IMR-90 (cell line): ENCODE data around the gene NPB. TPM values are rescaled to one million over a fixed set of nuclear protein-coding genes. Genes with fewer than 3 reads are reported as not detected.

Source experiments
- ATAC-seq: fragments of 200-7000 bp; cut with Tn5 transposase; 2 replicates; pipeline ENCODE4 v1.9.1; 2020; ENCODE audit warnings: low read depth, mild to moderate bottlenecking, moderate library complexity
- BruUV-seq: library from RNA; stranded (reverse); fragments of 400-500 nt; replicated peaks from 2 replicates; lab custom pipeline; 2021; lab: Mats Ljungman, UMichigan
- CTCF ChIA-PET: fragments of 300-600 bp; formaldehyde crosslinking; extraction: SDS; loops from one replicate; lab custom pipeline; 2021; ENCODE audit warnings: antibody characterized with exemption; lab: Yijun Ruan, JAX
- POLR2A ChIA-PET: fragments of 300-600 bp; sonication (Branson Sonifier 250); formaldehyde crosslinking; loops from one replicate; lab custom pipeline; 2022; ENCODE audit warnings: antibody characterized with exemption; ENCODE audit not compliant: unreplicated experiment; lab: Charles Lee
- DNase-seq: peaks from one replicate; pipeline ENCODE4 v3.0.0; 2013
- H2AFZ ChIP-seq: replicated peaks from 2 replicates; pipeline ENCODE3; 2013; ENCODE audit warnings: low read length, mild to moderate bottlenecking; ENCODE audit not compliant: poor library complexity
- H2AK5ac ChIP-seq: 2 replicates; pipeline ENCODE4 v1.6.1; 2013; ENCODE audit warnings: low read depth, low read length, inconsistent platforms
- H2AK9ac ChIP-seq: replicated peaks from 2 replicates; pipeline ENCODE3; 2013; ENCODE audit warnings: mild to moderate bottlenecking, low read depth, low read length, moderate library complexity; ENCODE audit not compliant: poor library complexity
- H2BK120ac ChIP-seq: 2 replicates; pipeline ENCODE4 v1.6.1; 2013; ENCODE audit warnings: low read depth, low read length, inconsistent platforms
- H2BK15ac ChIP-seq: 3 replicates; pipeline ENCODE4 v1.6.1; 2013; ENCODE audit warnings: low read depth, low read length, inconsistent platforms
- H2BK20ac ChIP-seq: 2 replicates; pipeline ENCODE4 v1.6.1; 2013; ENCODE audit warnings: low read depth, mild to moderate bottlenecking, inconsistent platforms, low read length, moderate library complexity
- H2BK5ac ChIP-seq: 2 replicates; pipeline ENCODE4 v1.6.1; 2013; ENCODE audit warnings: mild to moderate bottlenecking, low read depth, low read length, inconsistent platforms; ENCODE audit not compliant: poor library complexity, severe bottlenecking
- H3K14ac ChIP-seq: replicated peaks from 2 replicates; pipeline ENCODE4 v1.6.1; 2013; ENCODE audit warnings: low read depth, low read length, inconsistent platforms
- H3K18ac ChIP-seq: 2 replicates; pipeline ENCODE4 v1.6.1; 2013; ENCODE audit warnings: low read depth, low read length, control low read depth
- H3K23ac ChIP-seq: 2 replicates; pipeline ENCODE4 v1.6.1; 2013; ENCODE audit warnings: low read depth, low read length, inconsistent platforms
- H3K27ac ChIP-seq: 2 replicates; pipeline ENCODE4 v1.5.1; 2013; ENCODE audit warnings: mild to moderate bottlenecking, control low read depth, low read length; ENCODE audit not compliant: insufficient read depth
- H3K27me3 ChIP-seq: 2 replicates; pipeline ENCODE4 v1.6.1; 2013; ENCODE audit warnings: low read length; ENCODE audit not compliant: control insufficient read depth, insufficient read depth
- H3K36me3 ChIP-seq: 2 replicates; pipeline ENCODE4 v1.6.1; 2013; ENCODE audit warnings: low read length, mixed read lengths; ENCODE audit not compliant: control insufficient read depth, insufficient read depth
- H3K4ac ChIP-seq: 2 replicates; pipeline ENCODE4 v1.6.1; 2013; ENCODE audit warnings: low read depth, low read length, inconsistent platforms
- H3K4me1 ChIP-seq: 2 replicates; pipeline ENCODE4 v1.6.1; 2013; ENCODE audit warnings: low read length, mixed read lengths; ENCODE audit not compliant: control insufficient read depth, insufficient read depth
- H3K4me2 ChIP-seq: 2 replicates; pipeline ENCODE4 v1.6.1; 2013; ENCODE audit warnings: low read depth, mild to moderate bottlenecking, control low read depth, low read length, moderate library complexity
- H3K4me3 ChIP-seq: 2 replicates; pipeline ENCODE4 v1.5.1; 2013; ENCODE audit warnings: low read depth, mild to moderate bottlenecking, control low read depth, low read length, moderate library complexity; ENCODE audit not compliant: insufficient read depth
- H3K56ac ChIP-seq: 2 replicates; pipeline ENCODE4 v1.6.1; 2013; ENCODE audit warnings: low read length, inconsistent platforms; ENCODE audit not compliant: insufficient read depth; ENCODE audit errors: extremely low read depth
- H3K79me1 ChIP-seq, 2 experiments: 2 replicates each; pipeline ENCODE4 v1.6.1; 2013; ENCODE audit warnings: low read length in 2 of 2, inconsistent platforms in 1 of 2, low read depth in 1 of 2
- H3K9ac ChIP-seq: 2 replicates; pipeline ENCODE4 v1.6.1; 2013; ENCODE audit warnings: low read depth, low read length, control low read depth
- H3K9me1 ChIP-seq: 2 replicates; pipeline ENCODE4 v1.6.1; 2013; ENCODE audit warnings: low read length, inconsistent platforms; ENCODE audit not compliant: insufficient read depth
- H3K9me3 ChIP-seq: 2 replicates; pipeline ENCODE4 v1.6.1; 2013; ENCODE audit warnings: low read length; ENCODE audit not compliant: control insufficient read depth, insufficient read depth
- H4K20me1 ChIP-seq: 2 replicates; pipeline ENCODE4 v1.6.1; 2013; ENCODE audit warnings: low read length, inconsistent platforms; ENCODE audit not compliant: insufficient read depth
- H4K5ac ChIP-seq: 2 replicates; pipeline ENCODE4 v1.6.1; 2013; ENCODE audit warnings: mild to moderate bottlenecking, low read depth, low read length, control low read depth
- H4K8ac ChIP-seq, 2 experiments: 2 replicates each; pipeline ENCODE4 v1.6.1; 2013; ENCODE audit warnings: low read depth in 2 of 2, low read length in 2 of 2, control low read depth in 1 of 2, inconsistent platforms in 1 of 2
- H4K91ac ChIP-seq: 2 replicates; pipeline ENCODE4 v1.6.1; 2013; ENCODE audit warnings: low read depth, low read length, inconsistent platforms; ENCODE audit not compliant: insufficient read depth
- BHLHE40 ChIP-seq: fragments of 150-350 bp; IDR thresholded peaks from 2 replicates; pipeline ENCODE4 v1.6.1; 2016; ENCODE audit warnings: mild to moderate bottlenecking, low read depth, low read length
- CEBPB ChIP-seq: IDR thresholded peaks from 2 replicates; pipeline ENCODE4 v1.6.1; 2012; ENCODE audit warnings: low read depth, low read length, improper control_type of control experiment
- CHD1 ChIP-seq: IDR thresholded peaks from 2 replicates; pipeline ENCODE4 v1.6.1; 2012; ENCODE audit warnings: low read depth, low read length, improper control_type of control experiment
- CTCF ChIP-seq: conservative IDR thresholded peaks from 2 replicates; pipeline ENCODE4 v1.5.1; 2012; ENCODE audit warnings: mild to moderate bottlenecking, low read depth, low read length, improper control_type of control experiment
- FOS ChIP-seq: fragments of 150-350 bp; IDR thresholded peaks from 2 replicates; pipeline ENCODE4 v1.6.1; 2016; ENCODE audit warnings: low read depth, low read length
- MAFK ChIP-seq: IDR thresholded peaks from 2 replicates; pipeline ENCODE4 v1.6.1; 2012; ENCODE audit warnings: low read depth, low read length, improper control_type of control experiment
- MAZ ChIP-seq: IDR thresholded peaks from 2 replicates; pipeline ENCODE4 v1.6.1; 2012; ENCODE audit warnings: low read depth, mild to moderate bottlenecking, low read length, improper control_type of control experiment, moderate library complexity, borderline replicate concordance
- MXI1 ChIP-seq: IDR thresholded peaks from 2 replicates; pipeline ENCODE4 v1.6.1; 2012; ENCODE audit warnings: low read depth, mild to moderate bottlenecking, low read length, moderate library complexity, borderline replicate concordance
- NFE2L2 ChIP-seq: fragments of 150-350 bp; IDR thresholded peaks from 2 replicates; pipeline ENCODE4 v1.6.1; 2016; ENCODE audit warnings: low read depth, mild to moderate bottlenecking, low read length
- POLR2A ChIP-seq: IDR thresholded peaks from 2 replicates; pipeline ENCODE4 v1.6.1; 2012; ENCODE audit warnings: mild to moderate bottlenecking, low read depth, low read length
- RAD21 ChIP-seq: IDR thresholded peaks from 2 replicates; pipeline ENCODE4 v1.6.1; 2012; ENCODE audit warnings: low read length, improper control_type of control experiment
- RCOR1 ChIP-seq: IDR thresholded peaks from 2 replicates; pipeline ENCODE4 v1.6.1; 2012; ENCODE audit warnings: mild to moderate bottlenecking, low read length, improper control_type of control experiment; ENCODE audit not compliant: insufficient replicate concordance
- RFX5 ChIP-seq: IDR thresholded peaks from 2 replicates; pipeline ENCODE4 v1.8.0; 2012; ENCODE audit warnings: low read depth, mild to moderate bottlenecking, low read length, moderate library complexity
- SMC3 ChIP-seq: fragments of 150-350 bp; IDR thresholded peaks from 2 replicates; pipeline ENCODE4 v1.6.1; 2016; ENCODE audit warnings: low read depth, mild to moderate bottlenecking, antibody characterized with exemption, low read length, moderate library complexity
- WGBS, 2 experiments: methylation state at CpG; one replicate each; pipeline versions ENCODE4 v1.1.5 to v1.1.7; 2013; ENCODE audit warnings: missing lambda C conversion rate in 2 of 2; ENCODE audit not compliant: insufficient read length in 1 of 2; ENCODE audit errors: extremely low coverage in 2 of 2; 5-methylcytosine and 5-hydroxymethylcytosine counted together
- dilution Hi-C: fragments of 300-500 bp; cut with HindIII; formaldehyde crosslinking; loops from one replicate; pipeline ENCODE4 v1.14.3; 2018; ENCODE audit warnings: low sequenced_read_pairs; ENCODE audit not compliant: unreplicated experiment
- in situ Hi-C: fragments of 300-500 bp; cut with MboI; formaldehyde crosslinking; loops from 3 replicates; pipeline ENCODE4 v1.14.3; 2019; ENCODE audit warnings: low sequenced_read_pairs, inconsistent platforms, mixed read lengths
- intact Hi-C: fragments of 100-400 bp; cut with micrococcal nuclease; formaldehyde crosslinking; loops from 2 replicates; pipeline ENCODE4 v1.10.0; 2022
- polyA plus RNA-seq, 3 experiments: library from polyadenylated mRNA; depleted of rRNA; stranded (reverse); fragments of >200 nt; gene quantifications; 2 replicates each; pipeline ENCODE4 v1.2.3, GENCODE V29; 2012; ENCODE audit warnings: low replicate concordance in 1 of 3
- total RNA-seq: library from RNA; depleted of rRNA; stranded (reverse); fragments of >200 nt; gene quantifications from 2 replicates; pipeline ENCODE4 v1.2.3, GENCODE V29; 2012
- TF ChIP-seq, protein P1 (sequence below): fragments of 150-350 bp; IDR thresholded peaks from 2 replicates; pipeline ENCODE4 v1.6.1; 2017; ENCODE audit warnings: mild to moderate bottlenecking, antibody characterized with exemption, low read length, low read depth
- TF ChIP-seq, protein P2 (sequence below): fragments of 150-350 bp; IDR thresholded peaks from 2 replicates; pipeline ENCODE4 v1.6.1; 2016; ENCODE audit warnings: low read depth, mild to moderate bottlenecking, low read length, moderate library complexity, borderline replicate concordance

The NPB gene
- total and polyA plus RNA-seq, 2 of the 4 experiments (the other 2 are of a cell fraction) = 0.51 TPM; not detected in 1

DNA sequence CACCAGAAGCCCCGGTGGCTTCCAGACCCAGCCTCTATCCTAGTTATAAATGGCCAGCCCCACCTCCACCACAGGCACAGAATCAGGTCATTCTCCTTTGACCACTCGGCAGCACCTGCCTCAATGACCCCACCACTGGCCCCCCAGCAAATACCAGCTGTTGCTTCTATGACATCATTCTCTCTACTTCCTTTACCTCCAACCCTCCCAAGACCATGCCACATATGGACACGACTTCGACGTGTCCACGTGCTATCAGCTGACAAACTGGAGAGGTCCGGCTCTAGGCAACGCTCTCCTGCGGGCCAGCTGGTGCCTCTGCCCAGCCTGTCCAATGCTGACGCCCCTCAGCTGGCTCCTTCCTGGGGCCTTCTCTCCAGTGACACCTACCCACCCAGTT lies 16.6 kb upstream of the NPB start:
- ChIA-PET POLR2A (no interaction called here), CTCF (no interaction called here)
- no peak overlapping the region for H3K4me2 ChIP-seq

More for the DNA sequence above, 16.6 kb upstream of the NPB start:
- 93% methylated on average over 10 of the region's 10 CpGs; no CpG with 5 or more reads in 1 of the 2 experiments for WGBS, 2 experiments
- H2BK20ac ChIP-seq = no peak overlapping the region
- H3K9ac ChIP-seq = no peak overlapping the region
- H2BK120ac ChIP-seq = no peak overlapping the region
- H3K27me3 ChIP-seq = no peaks in the 10 kb centered on the region
- no peak overlapping the region for H2AFZ ChIP-seq
- intact Hi-C loops = no loop called here
- ATAC-seq (no peak), DNase-seq (no peak)
- no peak overlapping the region for H2AK9ac ChIP-seq
- H3K9me3 ChIP-seq = no peaks in the 10 kb centered on the region
- no peak overlapping the region for H2BK5ac ChIP-seq
- H3K79me1 ChIP-seq = peaks cover 46 to 68% of the 10 kb centered on the region in 2 experiments
- H3K27ac ChIP-seq = no peak overlapping the region
- no peak overlapping the region for H3K4me3 ChIP-seq
- no peak overlapping the region for H3K56ac ChIP-seq
- no TSS peak for BruUV-seq
- H2AK5ac ChIP-seq = no peak overlapping the region
- H3K36me3 ChIP-seq = peaks cover 59% of the 10 kb centered on the region
- H4K5ac ChIP-seq = no peak overlapping the region
- H3K18ac ChIP-seq = no peak overlapping the region
- H4K91ac ChIP-seq = no peak overlapping the region
- H3K14ac ChIP-seq = no peak overlapping the region
- 0 out of 2 replicates have a peak, but pooled peaks cover 3% of the 10 kb centered on the region for H3K4me1 ChIP-seq
- no peak overlapping the region for H4K8ac ChIP-seq
- no peak overlapping the region for H3K23ac ChIP-seq
- TF ChIP-seq, protein P1, sequence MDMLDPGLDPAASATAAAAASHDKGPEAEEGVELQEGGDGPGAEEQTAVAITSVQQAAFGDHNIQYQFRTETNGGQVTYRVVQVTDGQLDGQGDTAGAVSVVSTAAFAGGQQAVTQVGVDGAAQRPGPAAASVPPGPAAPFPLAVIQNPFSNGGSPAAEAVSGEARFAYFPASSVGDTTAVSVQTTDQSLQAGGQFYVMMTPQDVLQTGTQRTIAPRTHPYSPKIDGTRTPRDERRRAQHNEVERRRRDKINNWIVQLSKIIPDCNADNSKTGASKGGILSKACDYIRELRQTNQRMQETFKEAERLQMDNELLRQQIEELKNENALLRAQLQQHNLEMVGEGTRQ = no peak
- TF ChIP-seq CHD1 (no peak), MXI1 (no peak), NFE2L2 (no peak), RCOR1 (no peak), SMC3 (no peak), CEBPB (no peak), FOS (no peak), RFX5 (no peak), MAFK (no peak), POLR2A (no peak), MAZ (no peak), RAD21 (no peak), CTCF (no peak), BHLHE40 (no peak)
- TF ChIP-seq, protein P2, sequence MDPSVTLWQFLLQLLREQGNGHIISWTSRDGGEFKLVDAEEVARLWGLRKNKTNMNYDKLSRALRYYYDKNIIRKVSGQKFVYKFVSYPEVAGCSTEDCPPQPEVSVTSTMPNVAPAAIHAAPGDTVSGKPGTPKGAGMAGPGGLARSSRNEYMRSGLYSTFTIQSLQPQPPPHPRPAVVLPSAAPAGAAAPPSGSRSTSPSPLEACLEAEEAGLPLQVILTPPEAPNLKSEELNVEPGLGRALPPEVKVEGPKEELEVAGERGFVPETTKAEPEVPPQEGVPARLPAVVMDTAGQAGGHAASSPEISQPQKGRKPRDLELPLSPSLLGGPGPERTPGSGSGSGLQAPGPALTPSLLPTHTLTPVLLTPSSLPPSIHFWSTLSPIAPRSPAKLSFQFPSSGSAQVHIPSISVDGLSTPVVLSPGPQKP = no peak
- dilution Hi-C loops = no loop called here
- no peak overlapping the region for H2BK15ac ChIP-seq
- in situ Hi-C loops = no loop called here
- H3K4ac ChIP-seq = no peak overlapping the region
- H4K20me1 ChIP-seq = peaks cover 20% of the 10 kb centered on the region
- no peaks in the 10 kb centered on the region for H3K9me1 ChIP-seq
